Bronchial epithelial cell (primary cell): ENCODE measurements around the gene LCE1D. TPM values are rescaled to one million over a fixed set of nuclear protein-coding genes. Genes with fewer than 3 reads are reported as not detected.

ENCODE experiments used
- DNase-seq: peaks from one replicate; pipeline ENCODE4 v3.0.0-alpha.2; 2010; ENCODE audit warnings: low read depth
- FAIRE-seq: peaks from 2 replicates; lab custom pipeline; 2011; peaks lifted over from hg19 to GRCh38; lab: Jason Lieb, UNC
- H3K27me3 ChIP-seq: 2 replicates; pipeline ENCODE4 v1.5.1; 2011; ENCODE audit warnings: low read length; ENCODE audit not compliant: control insufficient read depth, insufficient read depth
- H3K36me3 ChIP-seq: 2 replicates; pipeline ENCODE4 v1.5.1; 2011; ENCODE audit warnings: low read length; ENCODE audit not compliant: control insufficient read depth, insufficient read depth
- H3K4me3 ChIP-seq: 2 replicates; pipeline ENCODE4 v1.5.1; 2011; ENCODE audit warnings: mild to moderate bottlenecking, low read depth, low read length, control low read depth
- total RNA-seq: library from RNA; depleted of rRNA; stranded (reverse); fragments of >200 nt; gene quantifications from 2 replicates; pipeline ENCODE4 v1.2.1, GENCODE V29; 2014
- TF ChIP-seq, protein P1 (sequence below): IDR thresholded peaks from 2 replicates; pipeline ENCODE4 v1.5.1; 2011; ENCODE audit warnings: mild to moderate bottlenecking, moderate library complexity, low read length, control low read depth, inconsistent platforms; ENCODE audit not compliant: insufficient read depth, severe bottlenecking

LCE1D gene
- total RNA-seq, 1 donor from 2014 or later = not detected

DNA sequence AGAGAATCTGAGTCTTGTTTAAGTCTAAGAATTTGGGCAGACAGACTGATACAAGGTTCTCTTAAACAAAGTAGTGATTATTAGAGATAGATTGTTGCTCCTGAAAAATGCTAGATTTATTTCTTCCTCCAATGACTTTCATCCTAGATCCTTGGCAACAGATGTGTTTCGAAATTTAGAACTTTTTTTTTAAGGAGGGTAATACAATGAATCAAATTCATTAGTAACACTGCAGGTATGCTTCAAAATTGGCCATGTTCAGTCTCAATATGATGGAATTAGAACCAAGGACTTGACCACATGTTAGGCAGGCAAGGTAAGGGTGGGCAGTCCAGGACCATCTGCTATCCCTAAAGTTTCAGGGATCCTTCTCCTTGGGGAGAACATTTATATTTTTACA lies 26.1 kb upstream of the LCE1D start:
- Histone ChIP-seq H3K36me3 (no peaks in the 10 kb centered on the region), H3K4me3 (no peak overlapping the region), H3K27me3 (no peaks in the 10 kb centered on the region)
- DNase-seq (peak; percentile 59), FAIRE-seq (peak; percentile 32)
- TF ChIP-seq, protein P1, sequence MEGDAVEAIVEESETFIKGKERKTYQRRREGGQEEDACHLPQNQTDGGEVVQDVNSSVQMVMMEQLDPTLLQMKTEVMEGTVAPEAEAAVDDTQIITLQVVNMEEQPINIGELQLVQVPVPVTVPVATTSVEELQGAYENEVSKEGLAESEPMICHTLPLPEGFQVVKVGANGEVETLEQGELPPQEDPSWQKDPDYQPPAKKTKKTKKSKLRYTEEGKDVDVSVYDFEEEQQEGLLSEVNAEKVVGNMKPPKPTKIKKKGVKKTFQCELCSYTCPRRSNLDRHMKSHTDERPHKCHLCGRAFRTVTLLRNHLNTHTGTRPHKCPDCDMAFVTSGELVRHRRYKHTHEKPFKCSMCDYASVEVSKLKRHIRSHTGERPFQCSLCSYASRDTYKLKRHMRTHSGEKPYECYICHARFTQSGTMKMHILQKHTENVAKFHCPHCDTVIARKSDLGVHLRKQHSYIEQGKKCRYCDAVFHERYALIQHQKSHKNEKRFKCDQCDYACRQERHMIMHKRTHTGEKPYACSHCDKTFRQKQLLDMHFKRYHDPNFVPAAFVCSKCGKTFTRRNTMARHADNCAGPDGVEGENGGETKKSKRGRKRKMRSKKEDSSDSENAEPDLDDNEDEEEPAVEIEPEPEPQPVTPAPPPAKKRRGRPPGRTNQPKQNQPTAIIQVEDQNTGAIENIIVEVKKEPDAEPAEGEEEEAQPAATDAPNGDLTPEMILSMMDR = no peak

DNA sequence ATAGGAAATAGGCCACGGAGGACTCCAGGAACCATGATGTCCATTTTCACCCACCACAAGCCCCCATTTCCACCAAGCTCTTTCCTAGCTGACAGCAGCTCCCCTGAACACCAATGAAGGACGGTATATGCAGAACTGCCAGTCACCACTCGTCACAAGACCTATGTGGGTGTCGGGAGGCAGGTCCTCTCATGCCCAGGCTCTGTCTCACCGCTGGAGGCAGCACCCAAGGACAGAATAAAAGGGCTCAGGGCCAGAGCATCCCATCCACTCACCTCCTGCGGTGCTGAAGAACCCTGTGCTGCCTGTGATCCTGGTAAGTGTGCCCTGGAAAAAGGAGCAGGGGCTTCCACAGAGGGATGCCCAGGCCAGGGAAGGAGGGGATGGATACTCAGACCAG lies 21.6 kb upstream of the LCE1D start, which contains the start of gene LCE1F:
Gene LCE1F (plus strand): TSS at position 266 of the 400 bp plus-strand sequence. CDS start 1,232 bp downstream, outside the sequence.
- DNase-seq = peak; percentile 71
- no peaks in the 10 kb centered on the region for H3K27me3 ChIP-seq
- H3K36me3 ChIP-seq = no peaks in the 10 kb centered on the region
- FAIRE-seq = no peak
- TF ChIP-seq, protein P1 = peak; percentile 47
- no peak within 1 kb of the TSS for H3K4me3 ChIP-seq

GRCh38 chr1:152776361-152776760 lies 20.2 kb upstream of the LCE1D start:
- H3K36me3 ChIP-seq = no peaks in the 10 kb centered on the region
- H3K4me3 ChIP-seq = no peak overlapping the region
- no peaks in the 10 kb centered on the region for H3K27me3 ChIP-seq
- DNase-seq (no peak), FAIRE-seq (no peak)
- TF ChIP-seq, protein P1 = no peak

DNA sequence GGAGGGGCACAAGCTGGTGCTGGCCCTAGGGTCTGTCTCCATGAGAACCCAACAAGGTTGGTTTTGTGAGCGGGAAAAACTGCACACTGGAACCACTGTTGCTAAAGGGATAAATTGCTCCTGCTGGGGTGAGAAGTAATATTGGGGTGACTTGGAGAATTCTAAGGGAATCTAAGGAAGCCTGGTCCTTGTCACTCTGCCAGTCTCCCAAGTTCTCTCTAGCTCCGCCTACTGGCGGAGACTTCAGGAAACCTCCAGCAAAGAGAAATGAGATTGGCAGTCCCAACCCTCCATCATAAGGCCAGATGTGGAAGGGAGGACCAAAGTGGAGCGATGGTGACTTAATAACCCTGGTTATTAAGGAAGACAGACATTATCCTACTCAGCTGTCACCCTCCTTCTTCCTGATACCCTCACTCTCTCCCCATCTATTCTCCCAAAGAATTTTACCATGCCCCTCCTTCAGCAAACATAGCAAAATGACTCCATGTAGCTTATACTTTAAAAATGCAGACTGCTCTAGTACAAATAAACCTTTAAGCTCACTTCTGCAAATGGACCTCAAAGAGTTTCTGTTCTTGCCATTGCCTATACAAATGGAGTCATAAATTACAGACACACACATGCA lies 18.9 kb upstream of the LCE1D start:
- H3K36me3 ChIP-seq = no peaks in the 10 kb centered on the region
- H3K27me3 ChIP-seq = no peaks in the 10 kb centered on the region
- peak; percentile 86 for FAIRE-seq
- TF ChIP-seq, protein P1 = peak; percentile 69
- no peak overlapping the region for H3K4me3 ChIP-seq
- no peak for DNase-seq

DNA sequence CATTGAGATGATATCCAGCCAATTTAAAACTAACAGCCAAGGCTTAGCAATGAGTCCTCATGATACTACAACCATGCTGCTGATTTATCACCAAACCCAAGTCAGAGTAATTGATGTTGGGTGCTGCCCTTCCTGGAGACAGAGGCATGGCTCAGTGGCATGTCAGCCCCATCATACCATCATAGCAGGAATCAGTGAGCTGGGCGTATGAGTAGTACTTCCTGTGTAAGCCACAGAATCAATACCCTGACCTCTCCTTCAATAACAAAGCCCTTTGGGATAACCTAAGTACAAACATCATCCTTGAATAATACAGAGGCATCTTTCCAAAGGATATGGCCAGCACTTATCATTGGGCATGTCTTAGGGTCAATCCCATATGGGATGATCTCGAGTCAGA lies 13.4 kb upstream of the LCE1D start:
- H3K36me3 ChIP-seq = no peaks in the 10 kb centered on the region
- H3K27me3 ChIP-seq = no peaks in the 10 kb centered on the region
- no peak overlapping the region for H3K4me3 ChIP-seq
- peak; percentile 69 for DNase-seq
- peak; percentile 36 for FAIRE-seq
- TF ChIP-seq, protein P1 = no peak

DNA sequence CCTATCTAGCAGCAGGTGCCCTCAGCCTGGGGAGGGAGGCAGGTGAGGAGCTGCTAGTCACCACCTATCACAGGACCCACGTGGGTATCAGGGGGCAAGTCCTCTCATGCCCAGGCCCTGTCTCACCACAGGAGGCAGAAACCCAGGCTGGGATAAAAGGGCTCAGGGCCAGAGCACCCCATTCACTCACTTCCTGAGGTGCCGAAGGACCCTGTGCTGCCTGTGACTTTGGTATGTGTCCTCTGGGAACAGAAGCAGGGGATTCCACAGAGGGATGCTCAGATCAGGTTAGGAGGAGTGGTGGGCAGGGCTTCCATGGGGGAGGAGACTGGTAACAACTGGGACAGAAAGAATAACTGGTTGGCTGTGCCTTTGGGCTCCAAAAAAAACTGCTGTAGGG lies 10.4 kb upstream of the LCE1D start, which contains the start of gene LCE1E:
Gene LCE1E (plus strand): TSS at position 181 of the 400 bp plus-strand sequence. CDS start 1,043 bp downstream, outside the sequence.
- TF ChIP-seq, protein P1 = peak; percentile 22
- peaks cover 5% of the 10 kb centered on the region for H3K27me3 ChIP-seq
- FAIRE-seq = no peak
- peak; percentile 90 for DNase-seq
- H3K4me3 ChIP-seq = no peak within 1 kb of the TSS
- no peaks in the 10 kb centered on the region for H3K36me3 ChIP-seq
